HepG2 (cell line): ENCODE results near the gene FMNL2. TPM values are rescaled to one million over a fixed set of nuclear protein-coding genes. Genes with fewer than 3 reads are reported as not detected.

Source experiments
- CSRNP1 ChIP-seq: sonication (generic); formaldehyde crosslinking; IDR thresholded peaks from 2 replicates; pipeline ENCODE4 v1.8.1; 2023; ENCODE audit warnings: mild to moderate bottlenecking, missing genetic modification reagents
- ZMAT3 ChIP-seq: sonication (generic); formaldehyde crosslinking; conservative IDR thresholded peaks from 2 replicates; pipeline ENCODE4 v1.7.0; 2021; ENCODE audit warnings: missing genetic modification reagents
- polyA plus RNA-seq, 8 experiments: library from polyadenylated mRNA; depleted of rRNA in 3 of 8; stranded (reverse) in 7 of 8; unstranded in 1 of 8; fragments of >200 nt; fragmentation: Illumina TruSeq in 4 of 8; extraction: Trizol in 4 of 8; gene quantifications; 2 replicates each; pipeline versions ENCODE4 v1.2.1 to v1.2.3, GENCODE V29; 2011 to 2016; ENCODE audit warnings: low read depth in 4 of 8, missing spikeins in 1 of 8, mixed read lengths in 1 of 8; ENCODE audit not compliant: insufficient read depth in 1 of 8
- total RNA-seq, 5 experiments: library from RNA; depleted of rRNA; stranded (reverse); fragments of >200 nt; fragmentation: Illumina TruSeq; extraction: Trizol; gene quantifications; 2 replicates each; pipeline ENCODE4 v1.2.3, GENCODE V29; 2016; ENCODE audit warnings: low read depth in 1 of 5
- TF ChIP-seq, protein P1 (sequence below): sonication (generic); formaldehyde crosslinking; IDR thresholded peaks from 2 replicates; pipeline ENCODE4 v1.5.1; 2020; ENCODE audit warnings: mild to moderate bottlenecking, missing genetic modification reagents, borderline replicate concordance

The FMNL2 gene
- total and polyA plus RNA-seq, 2 of the 13 experiments (the other 11 are each of a cell fraction or from before 2014, with no cell fraction given), result 66.5 to 67.7 TPM

- 0 out of 2 replicates have a peak, but pooled peaks have one; percentile 55 for TF ChIP-seq CSRNP1 (CRISPR knock-in tag)
- TF ChIP-seq, protein P1, sequence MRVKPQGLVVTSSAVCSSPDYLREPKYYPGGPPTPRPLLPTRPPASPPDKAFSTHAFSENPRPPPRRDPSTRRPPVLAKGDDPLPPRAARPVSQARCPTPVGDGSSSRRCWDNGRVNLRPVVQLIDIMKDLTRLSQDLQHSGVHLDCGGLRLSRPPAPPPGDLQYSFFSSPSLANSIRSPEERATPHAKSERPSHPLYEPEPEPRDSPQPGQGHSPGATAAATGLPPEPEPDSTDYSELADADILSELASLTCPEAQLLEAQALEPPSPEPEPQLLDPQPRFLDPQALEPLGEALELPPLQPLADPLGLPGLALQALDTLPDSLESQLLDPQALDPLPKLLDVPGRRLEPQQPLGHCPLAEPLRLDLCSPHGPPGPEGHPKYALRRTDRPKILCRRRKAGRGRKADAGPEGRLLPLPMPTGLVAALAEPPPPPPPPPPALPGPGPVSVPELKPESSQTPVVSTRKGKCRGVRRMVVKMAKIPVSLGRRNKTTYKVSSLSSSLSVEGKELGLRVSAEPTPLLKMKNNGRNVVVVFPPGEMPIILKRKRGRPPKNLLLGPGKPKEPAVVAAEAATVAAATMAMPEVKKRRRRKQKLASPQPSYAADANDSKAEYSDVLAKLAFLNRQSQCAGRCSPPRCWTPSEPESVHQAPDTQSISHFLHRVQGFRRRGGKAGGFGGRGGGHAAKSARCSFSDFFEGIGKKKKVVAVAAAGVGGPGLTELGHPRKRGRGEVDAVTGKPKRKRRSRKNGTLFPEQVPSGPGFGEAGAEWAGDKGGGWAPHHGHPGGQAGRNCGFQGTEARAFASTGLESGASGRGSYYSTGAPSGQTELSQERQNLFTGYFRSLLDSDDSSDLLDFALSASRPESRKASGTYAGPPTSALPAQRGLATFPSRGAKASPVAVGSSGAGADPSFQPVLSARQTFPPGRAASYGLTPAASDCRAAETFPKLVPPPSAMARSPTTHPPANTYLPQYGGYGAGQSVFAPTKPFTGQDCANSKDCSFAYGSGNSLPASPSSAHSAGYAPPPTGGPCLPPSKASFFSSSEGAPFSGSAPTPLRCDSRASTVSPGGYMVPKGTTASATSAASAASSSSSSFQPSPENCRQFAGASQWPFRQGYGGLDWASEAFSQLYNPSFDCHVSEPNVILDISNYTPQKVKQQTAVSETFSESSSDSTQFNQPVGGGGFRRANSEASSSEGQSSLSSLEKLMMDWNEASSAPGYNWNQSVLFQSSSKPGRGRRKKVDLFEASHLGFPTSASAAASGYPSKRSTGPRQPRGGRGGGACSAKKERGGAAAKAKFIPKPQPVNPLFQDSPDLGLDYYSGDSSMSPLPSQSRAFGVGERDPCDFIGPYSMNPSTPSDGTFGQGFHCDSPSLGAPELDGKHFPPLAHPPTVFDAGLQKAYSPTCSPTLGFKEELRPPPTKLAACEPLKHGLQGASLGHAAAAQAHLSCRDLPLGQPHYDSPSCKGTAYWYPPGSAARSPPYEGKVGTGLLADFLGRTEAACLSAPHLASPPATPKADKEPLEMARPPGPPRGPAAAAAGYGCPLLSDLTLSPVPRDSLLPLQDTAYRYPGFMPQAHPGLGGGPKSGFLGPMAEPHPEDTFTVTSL (CRISPR knock-in tag), result 0 out of 2 replicates have a peak, but pooled peaks have one; percentile 25
- 0 out of 2 replicates have a peak, but pooled peaks have one; percentile 4 for TF ChIP-seq ZMAT3 (CRISPR knock-in tag)
Measured at GRCh38 chr2:152337511-152337903, 2.5 kb downstream of the FMNL2 start (continued).
